Measurements from ENCODE around the gene MAGEB17.

The MAGEB17 gene

DNA sequence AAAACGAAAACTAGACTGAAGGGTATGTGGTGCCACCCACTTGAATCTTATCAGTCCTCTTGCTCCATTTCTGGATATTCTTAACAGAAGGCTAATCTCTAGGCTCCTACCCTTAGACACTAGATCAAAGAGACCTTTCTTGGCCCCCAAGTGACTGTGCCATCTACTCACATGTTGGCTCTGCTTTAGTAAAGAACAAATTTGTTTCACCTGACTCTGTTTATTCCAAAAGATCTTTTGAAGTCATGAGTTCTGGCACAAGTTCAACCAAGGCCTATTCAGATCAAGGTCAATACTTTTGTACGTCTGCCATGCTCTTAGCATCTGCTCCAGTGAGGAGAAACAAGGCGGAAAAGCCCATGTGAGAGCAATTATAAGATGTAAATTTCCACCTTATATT lies 37.3 kb downstream of the MAGEB17 start:
- H3K9me3 ChIP-seq (ENCODE audit: severe bottlenecking): no peaks in the 10 kb centered on the region
- peaks cover 27% of the 10 kb centered on the region for H3K27me3 ChIP-seq (ENCODE audit: insufficient read depth, low read depth, severe bottlenecking)
- H3K36me3 ChIP-seq: no peaks in the 10 kb centered on the region
- no peak for DNase-seq
- no peak overlapping the region for H3K27ac ChIP-seq
- TF ChIP-seq, protein P1, sequence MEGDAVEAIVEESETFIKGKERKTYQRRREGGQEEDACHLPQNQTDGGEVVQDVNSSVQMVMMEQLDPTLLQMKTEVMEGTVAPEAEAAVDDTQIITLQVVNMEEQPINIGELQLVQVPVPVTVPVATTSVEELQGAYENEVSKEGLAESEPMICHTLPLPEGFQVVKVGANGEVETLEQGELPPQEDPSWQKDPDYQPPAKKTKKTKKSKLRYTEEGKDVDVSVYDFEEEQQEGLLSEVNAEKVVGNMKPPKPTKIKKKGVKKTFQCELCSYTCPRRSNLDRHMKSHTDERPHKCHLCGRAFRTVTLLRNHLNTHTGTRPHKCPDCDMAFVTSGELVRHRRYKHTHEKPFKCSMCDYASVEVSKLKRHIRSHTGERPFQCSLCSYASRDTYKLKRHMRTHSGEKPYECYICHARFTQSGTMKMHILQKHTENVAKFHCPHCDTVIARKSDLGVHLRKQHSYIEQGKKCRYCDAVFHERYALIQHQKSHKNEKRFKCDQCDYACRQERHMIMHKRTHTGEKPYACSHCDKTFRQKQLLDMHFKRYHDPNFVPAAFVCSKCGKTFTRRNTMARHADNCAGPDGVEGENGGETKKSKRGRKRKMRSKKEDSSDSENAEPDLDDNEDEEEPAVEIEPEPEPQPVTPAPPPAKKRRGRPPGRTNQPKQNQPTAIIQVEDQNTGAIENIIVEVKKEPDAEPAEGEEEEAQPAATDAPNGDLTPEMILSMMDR (IDR thresholded peaks at IDR 0.05; ENCODE audit: low read depth, low read length): no peak
- H3K4me3 ChIP-seq (ENCODE audit: low read depth, low read length): no peak overlapping the region

DNA sequence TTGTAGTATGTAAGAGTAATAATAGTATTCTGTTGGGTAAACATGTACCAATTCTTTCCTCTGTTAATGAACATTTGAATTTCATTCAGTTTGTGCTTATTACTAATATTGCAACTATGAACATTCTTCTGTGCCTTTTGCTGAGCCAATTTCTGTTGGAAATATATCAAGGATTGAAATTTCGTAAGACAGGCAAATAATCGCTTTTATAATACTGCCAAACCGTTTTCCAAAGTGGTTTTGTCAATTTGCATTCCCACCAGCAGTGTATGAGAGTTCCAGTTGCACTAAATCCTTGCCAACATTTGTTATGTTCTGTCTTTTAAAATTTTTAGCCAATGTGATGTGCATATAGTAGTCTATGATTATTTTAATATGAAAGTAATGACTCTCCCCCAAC lies 38.6 kb downstream of the MAGEB17 start:
- H3K27ac ChIP-seq: no peak overlapping the region
- peaks cover 31% of the 10 kb centered on the region for H3K27me3 ChIP-seq (ENCODE audit: insufficient read depth, low read depth, severe bottlenecking)
- H3K36me3 ChIP-seq: no peaks in the 10 kb centered on the region
- no peaks in the 10 kb centered on the region for H3K9me3 ChIP-seq (ENCODE audit: severe bottlenecking)
- TF ChIP-seq, protein P1 (IDR thresholded peaks at IDR 0.05; ENCODE audit: low read depth, low read length): no peak
- H3K4me3 ChIP-seq (ENCODE audit: low read depth, low read length): no peak overlapping the region
- no peak for DNase-seq

DNA sequence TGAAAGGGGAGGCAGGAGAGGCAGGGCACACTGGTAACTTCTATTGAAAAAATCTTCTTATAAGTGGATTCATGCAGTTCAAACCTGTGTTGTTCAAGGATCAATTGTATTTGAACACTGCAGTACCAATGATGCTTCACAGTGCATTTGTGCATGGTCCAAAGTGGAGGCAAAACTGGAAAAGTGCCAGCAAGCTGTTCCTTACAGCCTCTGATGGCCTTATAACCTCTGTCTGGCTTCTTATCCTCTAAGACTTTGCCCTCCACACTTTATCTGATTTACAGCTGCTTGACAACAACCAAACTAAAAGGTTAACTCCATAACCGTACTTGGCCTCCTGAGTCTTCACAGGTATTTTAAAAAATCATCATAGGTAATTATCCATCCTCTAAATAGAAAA lies 40.4 kb downstream of the MAGEB17 start:
- no peak for DNase-seq
- Histone ChIP-seq H3K9me3 (ENCODE audit: severe bottlenecking) (no peaks in the 10 kb centered on the region), H3K4me3 (ENCODE audit: low read depth, low read length) (no peak overlapping the region), H3K27me3 (ENCODE audit: insufficient read depth, low read depth, severe bottlenecking) (peaks cover 36% of the 10 kb centered on the region), H3K36me3 (no peaks in the 10 kb centered on the region), H3K27ac (no peak overlapping the region)
- TF ChIP-seq, protein P1 (IDR thresholded peaks at IDR 0.05; ENCODE audit: low read depth, low read length): no peak

DNA sequence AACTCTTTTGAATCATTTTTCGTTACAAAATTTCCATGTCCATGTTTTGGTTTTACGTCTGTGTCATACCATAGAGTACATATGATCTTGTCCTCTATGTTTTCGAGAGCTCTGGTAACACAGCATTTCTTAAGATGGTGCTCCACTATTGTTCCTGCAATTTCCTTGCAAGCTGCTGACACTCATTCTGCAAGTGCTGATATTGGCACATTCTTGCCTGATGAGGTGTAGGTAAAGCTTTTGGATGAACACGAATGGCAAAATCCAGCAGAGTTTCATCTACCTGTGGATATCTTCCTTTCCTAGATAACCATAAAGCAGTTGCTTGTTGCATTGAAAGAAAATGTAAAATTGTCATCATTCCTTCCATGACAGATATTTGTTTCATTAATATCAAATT lies 41.3 kb downstream of the MAGEB17 start:
- TF ChIP-seq, protein P1 (IDR thresholded peaks at IDR 0.05; ENCODE audit: low read depth, low read length): no peak
- Histone ChIP-seq H3K4me3 (ENCODE audit: low read depth, low read length) (no peak overlapping the region), H3K27me3 (ENCODE audit: insufficient read depth, low read depth, severe bottlenecking) (peaks cover 41% of the 10 kb centered on the region), H3K9me3 (ENCODE audit: severe bottlenecking) (no peaks in the 10 kb centered on the region), H3K27ac (no peak overlapping the region), H3K36me3 (no peaks in the 10 kb centered on the region)
- DNase-seq: no peak

DNA sequence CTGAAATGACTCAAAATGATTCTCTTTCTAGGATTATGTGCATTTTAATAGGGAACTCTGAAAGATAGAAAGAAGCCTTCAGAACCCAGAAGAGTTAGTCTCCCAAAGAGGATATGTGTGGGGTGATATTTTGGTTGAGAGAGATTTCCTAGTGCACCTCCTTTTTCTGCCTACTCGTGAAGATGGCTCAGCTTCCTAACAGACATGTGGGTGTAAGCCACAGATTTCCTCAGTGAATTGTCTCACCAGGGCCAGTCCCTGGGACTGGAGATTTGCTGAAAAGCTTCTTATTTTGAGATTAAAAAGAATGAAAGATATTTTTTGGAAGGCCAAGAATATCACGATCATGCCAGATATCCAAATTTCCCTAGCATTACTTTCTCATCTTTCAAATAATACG lies 42.8 kb downstream of the MAGEB17 start:
- Histone ChIP-seq H3K36me3 (no peaks in the 10 kb centered on the region), H3K27me3 (ENCODE audit: insufficient read depth, low read depth, severe bottlenecking) (peaks cover 49% of the 10 kb centered on the region), H3K9me3 (ENCODE audit: severe bottlenecking) (no peaks in the 10 kb centered on the region), H3K27ac (no peak overlapping the region), H3K4me3 (ENCODE audit: low read depth, low read length) (no peak overlapping the region)
- DNase-seq: no peak
- TF ChIP-seq, protein P1 (IDR thresholded peaks at IDR 0.05; ENCODE audit: low read depth, low read length): no peak

DNA sequence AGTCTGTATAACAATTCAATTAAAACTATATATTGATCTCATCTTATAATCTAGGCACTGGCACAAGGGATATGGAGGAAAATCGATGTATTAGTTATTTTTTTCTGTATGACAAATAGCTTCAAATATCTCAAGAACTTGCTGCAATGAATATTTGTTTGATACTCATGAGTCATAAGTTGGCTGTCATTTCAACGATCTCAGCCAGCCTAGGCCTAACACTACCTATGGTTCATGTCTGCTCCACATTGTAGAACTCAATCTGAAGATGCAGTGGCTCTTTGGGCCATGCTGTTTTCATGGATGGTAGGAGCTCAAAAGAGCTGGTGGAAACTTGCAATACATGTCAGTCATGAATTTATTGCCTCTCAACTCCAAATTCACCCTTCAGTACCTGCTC lies 44.7 kb downstream of the MAGEB17 start:
- no peak overlapping the region for H3K4me3 ChIP-seq (ENCODE audit: low read depth, low read length)
- H3K27me3 ChIP-seq (ENCODE audit: insufficient read depth, low read depth, severe bottlenecking): peaks cover 60% of the 10 kb centered on the region
- DNase-seq: no peak
- no peaks in the 10 kb centered on the region for H3K36me3 ChIP-seq
- H3K9me3 ChIP-seq (ENCODE audit: severe bottlenecking): no peaks in the 10 kb centered on the region
- TF ChIP-seq, protein P1 (IDR thresholded peaks at IDR 0.05; ENCODE audit: low read depth, low read length): no peak
- H3K27ac ChIP-seq: no peak overlapping the region
